Measurements from ENCODE around the gene GDPD3.

Gene GDPD3

GRCh38 chr16:30113031-30113710, at the start of gene GDPD3:
TSS of gene GDPD3 (minus strand) at chr16:30113537. CDS start at chr16:30113478, 59 bp downstream.
- no peaks in the 10 kb centered on the region for H3K4me1 ChIP-seq (ENCODE audit: control insufficient read depth in 1 of 2, insufficient read depth in 2 of 2, low read length in 2 of 2)
- H3K27ac ChIP-seq (ENCODE audit: low read length) = no peak within 1 kb of the TSS
- no peak within 1 kb of the TSS for H3K4me3 ChIP-seq (ENCODE audit: low read depth in 1 of 2, low read length in 2 of 2)
- peaks cover 13 to 54% of the 10 kb centered on the region in 2 donors for H3K36me3 ChIP-seq (ENCODE audit: control insufficient read depth in 1 of 2, insufficient read depth in 2 of 2, low read length in 2 of 2)
- no peaks in the 10 kb centered on the region for H3K27me3 ChIP-seq (ENCODE audit: low read depth, low read length)
- H3K9me3 ChIP-seq (ENCODE audit: control insufficient read depth in 1 of 2, low read length in 2 of 2) = no peaks in the 10 kb centered on the region

- no peaks in the 10 kb centered on the region for H3K4me1 ChIP-seq (ENCODE audit: control insufficient read depth in 1 of 2, insufficient read depth in 2 of 2, low read length in 2 of 2)
- no peaks in the 10 kb centered on the region for H3K9me3 ChIP-seq (ENCODE audit: control insufficient read depth in 1 of 2, low read length in 2 of 2)
- H3K4me3 ChIP-seq (ENCODE audit: low read depth in 1 of 2, low read length in 2 of 2) = no peak overlapping the region
- H3K36me3 ChIP-seq (ENCODE audit: control insufficient read depth in 1 of 2, insufficient read depth in 2 of 2, low read length in 2 of 2) = no peaks in the 10 kb centered on the region
- H3K27ac ChIP-seq (ENCODE audit: low read length) = no peak overlapping the region
- no peaks in the 10 kb centered on the region for H3K27me3 ChIP-seq (ENCODE audit: low read depth, low read length)
Measured at GRCh38 chr16:30157214-30157613, 43.9 kb upstream of the GDPD3 start.

GRCh38 chr16:30155188-30155587, 41.9 kb upstream of the GDPD3 start:
- no peaks in the 10 kb centered on the region for H3K36me3 ChIP-seq (ENCODE audit: control insufficient read depth in 1 of 2, insufficient read depth in 2 of 2, low read length in 2 of 2)

GRCh38 chr16:30152517-30152916, 39.2 kb upstream of the GDPD3 start:
- H3K36me3 ChIP-seq (ENCODE audit: control insufficient read depth in 1 of 2, insufficient read depth in 2 of 2, low read length in 2 of 2) = no peaks in the 10 kb centered on the region

More at GRCh38 chr16:30155188-30155587, 41.9 kb upstream of the GDPD3 start:
- Histone ChIP-seq H3K27ac (ENCODE audit: low read length) (no peak overlapping the region), H3K9me3 (ENCODE audit: control insufficient read depth in 1 of 2, low read length in 2 of 2) (no peaks in the 10 kb centered on the region), H3K27me3 (ENCODE audit: low read depth, low read length) (no peaks in the 10 kb centered on the region), H3K4me1 (ENCODE audit: control insufficient read depth in 1 of 2, insufficient read depth in 2 of 2, low read length in 2 of 2) (no peaks in the 10 kb centered on the region), H3K4me3 (ENCODE audit: low read depth in 1 of 2, low read length in 2 of 2) (no peak overlapping the region)

GRCh38 chr16:30151091-30151490, 37.8 kb upstream of the GDPD3 start:
- Histone ChIP-seq H3K27me3 (ENCODE audit: low read depth, low read length) (no peaks in the 10 kb centered on the region), H3K4me3 (ENCODE audit: low read depth in 1 of 2, low read length in 2 of 2) (no peak overlapping the region), H3K9me3 (ENCODE audit: control insufficient read depth in 1 of 2, low read length in 2 of 2) (peaks cover 0 to 4% of the 10 kb centered on the region in 2 donors), H3K27ac (ENCODE audit: low read length) (no peak overlapping the region), H3K4me1 (ENCODE audit: control insufficient read depth in 1 of 2, insufficient read depth in 2 of 2, low read length in 2 of 2) (no peaks in the 10 kb centered on the region), H3K36me3 (ENCODE audit: control insufficient read depth in 1 of 2, insufficient read depth in 2 of 2, low read length in 2 of 2) (no peaks in the 10 kb centered on the region)

More at GRCh38 chr16:30152517-30152916, 39.2 kb upstream of the GDPD3 start:
- Histone ChIP-seq H3K4me3 (ENCODE audit: low read depth in 1 of 2, low read length in 2 of 2) (no peak overlapping the region), H3K4me1 (ENCODE audit: control insufficient read depth in 1 of 2, insufficient read depth in 2 of 2, low read length in 2 of 2) (no peaks in the 10 kb centered on the region), H3K27me3 (ENCODE audit: low read depth, low read length) (no peaks in the 10 kb centered on the region), H3K9me3 (ENCODE audit: control insufficient read depth in 1 of 2, low read length in 2 of 2) (peaks cover 0 to 4% of the 10 kb centered on the region in 2 donors), H3K27ac (ENCODE audit: low read length) (no peak overlapping the region)

GRCh38 chr16:30149250-30149930, 36.1 kb upstream of the GDPD3 start:
- Histone ChIP-seq H3K27ac (ENCODE audit: low read length) (no peak overlapping the region), H3K9me3 (ENCODE audit: control insufficient read depth in 1 of 2, low read length in 2 of 2) (peaks cover 0 to 4% of the 10 kb centered on the region in 2 donors), H3K4me3 (ENCODE audit: low read depth in 1 of 2, low read length in 2 of 2) (no peak overlapping the region)

GRCh38 chr16:30147843-30148510, 34.6 kb upstream of the GDPD3 start:
- Histone ChIP-seq H3K4me1 (ENCODE audit: control insufficient read depth in 1 of 2, insufficient read depth in 2 of 2, low read length in 2 of 2) (no peaks in the 10 kb centered on the region), H3K4me3 (ENCODE audit: low read depth in 1 of 2, low read length in 2 of 2) (no peak overlapping the region), H3K9me3 (ENCODE audit: control insufficient read depth in 1 of 2, low read length in 2 of 2) (peaks cover 0 to 4% of the 10 kb centered on the region in 2 donors), H3K27ac (ENCODE audit: low read length) (no peak overlapping the region), H3K27me3 (ENCODE audit: low read depth, low read length) (no peaks in the 10 kb centered on the region), H3K36me3 (ENCODE audit: control insufficient read depth in 1 of 2, insufficient read depth in 2 of 2, low read length in 2 of 2) (no peaks in the 10 kb centered on the region)

More at GRCh38 chr16:30149250-30149930, 36.1 kb upstream of the GDPD3 start:
- Histone ChIP-seq H3K36me3 (ENCODE audit: control insufficient read depth in 1 of 2, insufficient read depth in 2 of 2, low read length in 2 of 2) (no peaks in the 10 kb centered on the region), H3K27me3 (ENCODE audit: low read depth, low read length) (no peaks in the 10 kb centered on the region), H3K4me1 (ENCODE audit: control insufficient read depth in 1 of 2, insufficient read depth in 2 of 2, low read length in 2 of 2) (no peaks in the 10 kb centered on the region)

GRCh38 chr16:30145657-30146056, 32.3 kb upstream of the GDPD3 start:
- H3K27me3 ChIP-seq (ENCODE audit: low read depth, low read length) = no peaks in the 10 kb centered on the region
- H3K4me3 ChIP-seq (ENCODE audit: low read depth in 1 of 2, low read length in 2 of 2) = no peak overlapping the region
- no peaks in the 10 kb centered on the region for H3K4me1 ChIP-seq (ENCODE audit: control insufficient read depth in 1 of 2, insufficient read depth in 2 of 2, low read length in 2 of 2)
- no peak overlapping the region for H3K27ac ChIP-seq (ENCODE audit: low read length)
- no peaks in the 10 kb centered on the region for H3K36me3 ChIP-seq (ENCODE audit: control insufficient read depth in 1 of 2, insufficient read depth in 2 of 2, low read length in 2 of 2)
- H3K9me3 ChIP-seq (ENCODE audit: control insufficient read depth in 1 of 2, low read length in 2 of 2) = peaks cover 0 to 4% of the 10 kb centered on the region in 2 donors

GRCh38 chr16:30144917-30145316, 31.6 kb upstream of the GDPD3 start:
- no peaks in the 10 kb centered on the region for H3K27me3 ChIP-seq (ENCODE audit: low read depth, low read length)
- peaks cover 0 to 4% of the 10 kb centered on the region in 2 donors for H3K9me3 ChIP-seq (ENCODE audit: control insufficient read depth in 1 of 2, low read length in 2 of 2)
- H3K4me3 ChIP-seq (ENCODE audit: low read depth in 1 of 2, low read length in 2 of 2) = no peak overlapping the region
- no peaks in the 10 kb centered on the region for H3K36me3 ChIP-seq (ENCODE audit: control insufficient read depth in 1 of 2, insufficient read depth in 2 of 2, low read length in 2 of 2)
- H3K4me1 ChIP-seq (ENCODE audit: control insufficient read depth in 1 of 2, insufficient read depth in 2 of 2, low read length in 2 of 2) = peaks cover 0 to under 1% of the 10 kb centered on the region in 2 donors
- H3K27ac ChIP-seq (ENCODE audit: low read length) = no peak overlapping the region

GRCh38 chr16:30144017-30144416, 30.7 kb upstream of the GDPD3 start:
- Histone ChIP-seq H3K27me3 (ENCODE audit: low read depth, low read length) (no peaks in the 10 kb centered on the region), H3K27ac (ENCODE audit: low read length) (no peak overlapping the region), H3K36me3 (ENCODE audit: control insufficient read depth in 1 of 2, insufficient read depth in 2 of 2, low read length in 2 of 2) (no peaks in the 10 kb centered on the region), H3K9me3 (ENCODE audit: control insufficient read depth in 1 of 2, low read length in 2 of 2) (no peaks in the 10 kb centered on the region), H3K4me3 (ENCODE audit: low read depth in 1 of 2, low read length in 2 of 2) (no peak overlapping the region), H3K4me1 (ENCODE audit: control insufficient read depth in 1 of 2, insufficient read depth in 2 of 2, low read length in 2 of 2) (peaks cover 0 to 4% of the 10 kb centered on the region in 2 donors)

- Histone ChIP-seq H3K4me1 (ENCODE audit: control insufficient read depth in 1 of 2, insufficient read depth in 2 of 2, low read length in 2 of 2) (peaks cover 0 to 4% of the 10 kb centered on the region in 2 donors), H3K9me3 (ENCODE audit: control insufficient read depth in 1 of 2, low read length in 2 of 2) (no peaks in the 10 kb centered on the region), H3K27ac (ENCODE audit: low read length) (no peak overlapping the region), H3K27me3 (ENCODE audit: low read depth, low read length) (no peaks in the 10 kb centered on the region), H3K4me3 (ENCODE audit: low read depth in 1 of 2, low read length in 2 of 2) (no peak overlapping the region), H3K36me3 (ENCODE audit: control insufficient read depth in 1 of 2, insufficient read depth in 2 of 2, low read length in 2 of 2) (no peaks in the 10 kb centered on the region)
Measured at GRCh38 chr16:30143347-30143702, 30.0 kb upstream of the GDPD3 start.
